ENCODE measurements around the gene INS. TPM values are rescaled to one million over a fixed set of nuclear protein-coding genes. Genes with fewer than 3 reads are reported as not detected.

Gene INS
- total and polyA plus RNA-seq, 2 of the 13 experiments (the other 11 are each of a cell fraction or from before 2014, with no cell fraction given): not detected

DNA sequence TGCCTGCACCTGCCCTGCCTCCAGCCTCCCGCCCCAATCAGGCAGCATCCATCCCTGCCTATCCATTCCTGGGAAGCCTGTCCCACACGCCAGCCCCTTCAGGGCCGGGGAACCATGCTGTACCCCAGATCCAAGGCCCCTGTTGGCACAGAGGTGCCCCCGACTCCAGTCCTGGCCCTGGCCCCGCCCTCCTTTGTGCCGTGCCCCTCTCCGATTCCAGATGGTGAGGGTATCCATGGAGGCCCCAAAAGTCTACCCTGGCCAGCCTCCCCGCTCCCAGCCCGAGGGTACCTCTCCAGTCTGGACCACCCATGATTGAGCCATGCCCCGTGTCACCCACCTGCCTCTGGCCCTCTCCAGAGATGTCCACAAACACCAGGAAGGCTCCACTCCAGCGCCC is 13.4 kb upstream of the INS start (continued):
- TF ChIP-seq ARID3A (IDR thresholded peaks at IDR 0.05; ENCODE audit: low read depth, low read length): no peak
- TF ChIP-seq, protein P1, sequence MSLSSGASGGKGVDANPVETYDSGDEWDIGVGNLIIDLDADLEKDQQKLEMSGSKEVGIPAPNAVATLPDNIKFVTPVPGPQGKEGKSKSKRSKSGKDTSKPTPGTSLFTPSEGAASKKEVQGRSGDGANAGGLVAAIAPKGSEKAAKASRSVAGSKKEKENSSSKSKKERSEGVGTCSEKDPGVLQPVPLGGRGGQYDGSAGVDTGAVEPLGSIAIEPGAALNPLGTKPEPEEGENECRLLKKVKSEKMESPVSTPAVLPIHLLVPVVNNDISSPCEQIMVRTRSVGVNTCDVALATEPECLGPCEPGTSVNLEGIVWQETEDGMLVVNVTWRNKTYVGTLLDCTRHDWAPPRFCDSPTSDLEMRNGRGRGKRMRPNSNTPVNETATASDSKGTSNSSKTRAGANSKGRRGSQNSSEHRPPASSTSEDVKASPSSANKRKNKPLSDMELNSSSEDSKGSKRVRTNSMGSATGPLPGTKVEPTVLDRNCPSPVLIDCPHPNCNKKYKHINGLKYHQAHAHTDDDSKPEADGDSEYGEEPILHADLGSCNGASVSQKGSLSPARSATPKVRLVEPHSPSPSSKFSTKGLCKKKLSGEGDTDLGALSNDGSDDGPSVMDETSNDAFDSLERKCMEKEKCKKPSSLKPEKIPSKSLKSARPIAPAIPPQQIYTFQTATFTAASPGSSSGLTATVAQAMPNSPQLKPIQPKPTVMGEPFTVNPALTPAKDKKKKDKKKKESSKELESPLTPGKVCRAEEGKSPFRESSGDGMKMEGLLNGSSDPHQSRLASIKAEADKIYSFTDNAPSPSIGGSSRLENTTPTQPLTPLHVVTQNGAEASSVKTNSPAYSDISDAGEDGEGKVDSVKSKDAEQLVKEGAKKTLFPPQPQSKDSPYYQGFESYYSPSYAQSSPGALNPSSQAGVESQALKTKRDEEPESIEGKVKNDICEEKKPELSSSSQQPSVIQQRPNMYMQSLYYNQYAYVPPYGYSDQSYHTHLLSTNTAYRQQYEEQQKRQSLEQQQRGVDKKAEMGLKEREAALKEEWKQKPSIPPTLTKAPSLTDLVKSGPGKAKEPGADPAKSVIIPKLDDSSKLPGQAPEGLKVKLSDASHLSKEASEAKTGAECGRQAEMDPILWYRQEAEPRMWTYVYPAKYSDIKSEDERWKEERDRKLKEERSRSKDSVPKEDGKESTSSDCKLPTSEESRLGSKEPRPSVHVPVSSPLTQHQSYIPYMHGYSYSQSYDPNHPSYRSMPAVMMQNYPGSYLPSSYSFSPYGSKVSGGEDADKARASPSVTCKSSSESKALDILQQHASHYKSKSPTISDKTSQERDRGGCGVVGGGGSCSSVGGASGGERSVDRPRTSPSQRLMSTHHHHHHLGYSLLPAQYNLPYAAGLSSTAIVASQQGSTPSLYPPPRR (CRISPR knock-in tag; IDR thresholded peaks at IDR 0.05; ENCODE audit: borderline replicate concordance): no peak
- no peak for TF ChIP-seq THYN1 (CRISPR knock-in tag; IDR thresholded peaks at IDR 0.05; ENCODE audit: borderline replicate concordance, low read depth)
- TF ChIP-seq HES4 (CRISPR knock-in tag; IDR thresholded peaks at IDR 0.05; ENCODE audit: borderline replicate concordance): no peak

DNA sequence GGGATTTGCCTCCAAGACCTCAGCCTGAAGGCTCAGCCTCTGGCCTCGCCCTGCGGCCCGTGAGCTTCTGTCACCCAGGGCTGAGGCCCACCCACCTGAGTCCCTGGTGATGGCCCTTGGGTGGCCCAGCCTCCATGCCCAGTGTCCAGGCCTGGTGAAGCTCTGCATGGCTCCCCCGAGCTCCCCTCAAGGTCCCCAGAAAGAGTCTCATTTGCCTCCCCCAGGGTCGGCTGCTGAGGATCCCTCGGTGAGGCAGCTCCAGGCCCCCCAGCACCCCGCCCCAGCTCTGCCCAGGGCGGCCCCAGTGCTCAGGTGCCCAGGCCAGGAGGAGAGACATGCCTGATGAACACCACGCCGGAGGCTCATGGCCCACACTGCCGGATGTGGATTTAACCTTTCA is 12.8 kb upstream of the INS start:
- Histone ChIP-seq H3K4me3 (replicated peaks in 1 of 3; ENCODE audit: insufficient read depth in 1 of 3, low read depth in 2 of 3, low read length in 3 of 3) (no peak overlapping the region), H3K79me2 (ENCODE audit: insufficient read depth, low read length) (no peaks in the 10 kb centered on the region), H3K27ac (ENCODE audit: extremely low read length, insufficient read depth, low read length) (no peak overlapping the region), H3K27me3 (ENCODE audit: control insufficient read depth in 1 of 2, insufficient read depth in 2 of 2, low read length in 2 of 2) (peaks cover 34 to 73% of the 10 kb centered on the region in 2 experiments; a peak in 4 of 5 replicates), H3K9me3 (ENCODE audit: low read length) (no peaks in the 10 kb centered on the region), H3K9ac (ENCODE audit: insufficient read depth, low read depth, low read length) (no peak overlapping the region), H3K4me1 (ENCODE audit: insufficient read depth, low read length) (0 out of 2 replicates have a peak, but pooled peaks cover 8% of the 10 kb centered on the region), H3K4me2 (ENCODE audit: low read depth, low read length) (no peak overlapping the region), H3K36me3 (replicated peaks in 1 of 2; ENCODE audit: control insufficient read depth in 1 of 2, insufficient read depth in 2 of 2, low read length in 2 of 2) (no peaks in the 10 kb centered on the region), H4K20me1 (ENCODE audit: insufficient read depth, low read length) (no peaks in the 10 kb centered on the region), H2AFZ (ENCODE audit: low read length) (no peak overlapping the region)
- in situ Hi-C loops (cut with HindIII; ENCODE audit: extremely low pct_ligation_motif_present, low pct_unique_long_range_greater_than_20kb) (no loop called here), intact Hi-C loops (cut with micrococcal nuclease; ENCODE audit: unreplicated experiment) (no loop called here)
- FAIRE-seq: no peak
- CTCF ChIA-PET (ENCODE audit: low intra/inter-chr PET ratio, low total read pairs): no interaction called here
- WGBS (ENCODE audit: low lambda C conversion rate): no CpG with 5 or more reads among the region's 11 CpGs
- POLR2A ChIA-PET: no interaction called here
- no TSS peak for BruUV-seq (replicated peaks)
- DNase-seq (ENCODE audit: low spot score): no peak
- no peak for ATAC-seq
- TF ChIP-seq ZBTB38 (CRISPR knock-in tag; IDR thresholded peaks at IDR 0.05) (no peak), MBNL3 (CRISPR knock-in tag; conservative IDR thresholded peaks at IDR 0.05) (no peak), JDP2 (CRISPR knock-in tag; IDR thresholded peaks at IDR 0.05; ENCODE audit: borderline replicate concordance) (no peak), ZNF660 (CRISPR knock-in tag; IDR thresholded peaks at IDR 0.05; ENCODE audit: borderline replicate concordance, low read depth) (no peak), BRD4 (CRISPR knock-in tag; IDR thresholded peaks at IDR 0.05) (no peak), ZNF263 (CRISPR knock-in tag; IDR thresholded peaks at IDR 0.05) (no peak), ZNF160 (CRISPR knock-in tag; IDR thresholded peaks at IDR 0.05) (no peak), GATA4 (IDR thresholded peaks at IDR 0.05; ENCODE audit: borderline replicate concordance, low read depth) (no peak)
- TF ChIP-seq, protein P2, sequence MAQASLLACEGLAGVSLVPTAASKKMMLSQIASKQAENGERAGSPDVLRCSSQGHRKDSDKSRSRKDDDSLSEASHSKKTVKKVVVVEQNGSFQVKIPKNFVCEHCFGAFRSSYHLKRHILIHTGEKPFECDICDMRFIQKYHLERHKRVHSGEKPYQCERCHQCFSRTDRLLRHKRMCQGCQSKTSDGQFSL (CRISPR knock-in tag; IDR thresholded peaks at IDR 0.05): no peak
- TF ChIP-seq, protein P3, sequence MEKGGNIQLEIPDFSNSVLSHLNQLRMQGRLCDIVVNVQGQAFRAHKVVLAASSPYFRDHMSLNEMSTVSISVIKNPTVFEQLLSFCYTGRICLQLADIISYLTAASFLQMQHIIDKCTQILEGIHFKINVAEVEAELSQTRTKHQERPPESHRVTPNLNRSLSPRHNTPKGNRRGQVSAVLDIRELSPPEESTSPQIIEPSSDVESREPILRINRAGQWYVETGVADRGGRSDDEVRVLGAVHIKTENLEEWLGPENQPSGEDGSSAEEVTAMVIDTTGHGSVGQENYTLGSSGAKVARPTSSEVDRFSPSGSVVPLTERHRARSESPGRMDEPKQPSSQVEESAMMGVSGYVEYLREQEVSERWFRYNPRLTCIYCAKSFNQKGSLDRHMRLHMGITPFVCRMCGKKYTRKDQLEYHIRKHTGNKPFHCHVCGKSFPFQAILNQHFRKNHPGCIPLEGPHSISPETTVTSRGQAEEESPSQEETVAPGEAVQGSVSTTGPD (CRISPR knock-in tag; IDR thresholded peaks at IDR 0.05): no peak

Measured in HepG2 (cell line).